ENCODE results near the gene TBATA.
A peak's percentile ranks its signal among the peaks of the same experiment; 100 is the strongest.

TBATA gene

DNA sequence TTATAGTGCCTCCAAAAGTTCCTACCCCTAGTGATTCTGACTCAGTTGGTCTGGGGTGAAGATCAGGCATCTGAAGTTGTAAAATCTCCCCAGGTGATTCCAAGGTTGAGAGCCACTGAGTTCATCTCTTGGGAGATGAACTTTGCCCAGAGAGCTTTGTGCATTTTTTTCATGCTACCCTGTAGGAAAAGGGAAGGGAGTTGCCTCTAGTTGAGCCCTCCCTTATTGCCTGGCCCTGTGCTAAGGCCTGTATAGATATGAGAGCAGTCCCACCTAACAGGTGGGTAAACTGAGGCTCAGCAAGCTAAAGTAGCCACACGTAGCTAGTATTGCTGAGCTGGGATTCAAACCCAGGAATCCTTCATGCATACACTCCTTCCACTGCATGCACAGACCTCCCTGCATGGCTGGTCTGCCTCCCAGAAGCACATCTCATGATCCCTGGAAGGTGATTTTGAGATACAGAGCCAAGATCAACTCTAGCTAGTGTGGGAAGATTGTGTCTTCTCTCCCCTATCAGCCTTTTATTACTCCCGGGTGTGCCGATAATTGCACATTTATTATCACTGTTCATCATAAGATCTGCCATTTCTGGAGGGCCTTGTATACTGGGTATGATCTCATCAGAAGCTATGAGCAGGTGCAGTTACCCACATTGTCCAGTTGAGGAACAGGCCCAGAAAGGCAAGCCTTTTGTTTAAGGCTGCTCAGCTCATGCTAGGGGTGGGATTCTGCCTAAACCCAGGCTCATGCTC is 47.0 kb downstream of the TBATA start:
- peaks cover 2% of the 10 kb centered on the region for H3K27me3 Mint-ChIP-seq
- no peaks in the 10 kb centered on the region for H3K36me3 Mint-ChIP-seq (ENCODE audit: low read depth)
- H3K4me3 Mint-ChIP-seq, result no peak overlapping the region
- DNase-seq (no peak), ATAC-seq (no peak)
- H3K4me1 Mint-ChIP-seq, result peaks cover 9% of the 10 kb centered on the region
- no peak overlapping the region for H3K27ac Mint-ChIP-seq
- H3K9me3 Mint-ChIP-seq, result no peaks in the 10 kb centered on the region

DNA sequence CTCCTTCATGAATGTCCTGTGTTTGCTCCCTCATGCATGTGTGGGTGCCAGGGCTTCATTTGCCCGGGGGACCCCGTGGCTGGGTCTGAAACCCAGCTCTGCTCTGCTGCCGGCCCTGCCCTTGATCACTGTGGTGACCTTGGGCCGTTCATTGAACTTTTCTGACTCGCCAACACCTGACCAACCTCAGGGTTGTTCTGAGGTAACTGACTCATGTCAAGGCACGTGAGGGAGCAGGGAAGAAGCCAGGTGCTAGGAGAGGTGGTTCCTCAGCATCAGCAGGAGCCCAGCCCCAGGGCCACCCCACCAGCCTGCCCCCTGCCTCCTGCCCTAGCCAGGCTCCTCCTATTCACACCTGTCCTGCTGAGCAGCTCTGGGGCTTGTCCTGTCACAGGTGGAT is 47.9 kb downstream of the TBATA start:
- Mint-ChIP-seq H3K9me3 (no peaks in the 10 kb centered on the region), H3K27me3 (peaks cover 2% of the 10 kb centered on the region), H3K36me3 (ENCODE audit: low read depth) (no peaks in the 10 kb centered on the region), H3K4me3 (no peak overlapping the region), H3K27ac (no peak overlapping the region), H3K4me1 (no peaks in the 10 kb centered on the region)
- DNase-seq, result no peak
- no peak for ATAC-seq

DNA sequence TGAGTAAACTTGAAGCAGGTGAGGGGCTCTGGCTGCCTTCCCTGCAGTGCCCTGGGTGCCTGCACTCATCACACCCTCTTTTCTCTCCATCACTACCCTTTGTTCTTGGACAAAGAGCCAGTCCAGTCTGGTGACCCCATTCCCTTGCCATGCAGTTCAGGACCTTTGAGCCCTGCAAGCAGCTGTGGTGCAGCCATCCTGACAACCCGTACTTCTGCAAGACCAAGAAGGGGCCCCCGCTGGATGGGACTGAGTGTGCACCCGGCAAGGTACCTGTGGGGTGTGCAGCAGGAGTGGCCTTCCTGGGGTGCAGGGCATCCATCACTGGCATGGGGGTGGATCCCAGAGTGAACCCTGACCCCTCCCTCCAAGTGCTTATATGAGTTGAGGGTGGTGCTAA is 48.7 kb downstream of the TBATA start:
- H3K4me3 Mint-ChIP-seq, result no peak overlapping the region
- no peak overlapping the region for H3K27ac Mint-ChIP-seq
- DNase-seq (no peak), ATAC-seq (no peak)
- H3K27me3 Mint-ChIP-seq, result peaks cover 2% of the 10 kb centered on the region
- no peaks in the 10 kb centered on the region for H3K9me3 Mint-ChIP-seq
- H3K36me3 Mint-ChIP-seq (ENCODE audit: low read depth), result no peaks in the 10 kb centered on the region
- H3K4me1 Mint-ChIP-seq, result no peaks in the 10 kb centered on the region

DNA sequence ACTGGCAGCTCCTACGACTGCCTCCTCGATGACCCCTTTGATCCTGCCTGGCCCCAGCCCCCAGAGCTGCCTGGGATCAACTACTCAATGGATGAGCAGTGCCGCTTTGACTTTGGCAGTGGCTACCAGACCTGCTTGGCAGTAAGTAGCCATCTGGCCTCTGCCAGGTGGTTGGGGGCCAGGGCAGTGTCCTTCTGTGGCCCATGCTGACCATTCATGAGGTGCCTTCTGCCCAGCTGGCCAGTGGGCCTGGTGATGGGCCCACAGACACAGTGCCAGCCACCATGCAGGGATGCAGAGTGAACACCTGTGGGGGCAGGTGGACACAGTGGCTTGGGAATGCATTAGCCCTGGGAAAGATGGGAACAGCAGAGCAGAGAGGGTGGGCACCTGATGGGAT is 50.0 kb downstream of the TBATA start:
- no peaks in the 10 kb centered on the region for H3K4me1 Mint-ChIP-seq
- H3K27ac Mint-ChIP-seq, result no peak overlapping the region
- H3K4me3 Mint-ChIP-seq, result no peak overlapping the region
- no peaks in the 10 kb centered on the region for H3K36me3 Mint-ChIP-seq (ENCODE audit: low read depth)
- ATAC-seq (no peak), DNase-seq (no peak)
- H3K27me3 Mint-ChIP-seq, result peaks cover 2% of the 10 kb centered on the region
- no peaks in the 10 kb centered on the region for H3K9me3 Mint-ChIP-seq

DNA sequence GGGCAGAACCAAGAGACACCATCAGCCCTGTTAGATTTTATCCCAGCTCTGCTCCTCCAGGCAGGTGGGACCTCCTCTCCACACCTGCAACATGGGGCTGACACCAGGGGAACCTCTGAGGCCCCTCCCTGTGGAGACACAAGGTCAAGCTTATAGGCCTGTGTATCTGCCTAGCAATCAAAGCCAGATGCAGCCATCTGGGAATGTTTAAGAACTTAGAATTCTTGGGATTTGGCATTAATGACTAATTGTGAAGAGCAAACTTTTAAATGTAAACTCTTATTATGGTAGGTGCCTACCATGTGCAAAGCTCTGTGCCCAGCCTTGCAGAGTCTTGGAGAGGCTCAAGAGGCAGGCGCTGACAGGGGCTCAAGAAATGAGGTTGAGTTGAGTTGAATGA is 52.1 kb downstream of the TBATA start:
- no peaks in the 10 kb centered on the region for H3K36me3 Mint-ChIP-seq (ENCODE audit: low read depth)
- H3K27me3 Mint-ChIP-seq, result peaks cover 2% of the 10 kb centered on the region
- H3K27ac Mint-ChIP-seq, result no peak overlapping the region
- H3K4me3 Mint-ChIP-seq, result no peak overlapping the region
- DNase-seq (no peak), ATAC-seq (no peak)
- no peaks in the 10 kb centered on the region for H3K9me3 Mint-ChIP-seq
- no peaks in the 10 kb centered on the region for H3K4me1 Mint-ChIP-seq

DNA sequence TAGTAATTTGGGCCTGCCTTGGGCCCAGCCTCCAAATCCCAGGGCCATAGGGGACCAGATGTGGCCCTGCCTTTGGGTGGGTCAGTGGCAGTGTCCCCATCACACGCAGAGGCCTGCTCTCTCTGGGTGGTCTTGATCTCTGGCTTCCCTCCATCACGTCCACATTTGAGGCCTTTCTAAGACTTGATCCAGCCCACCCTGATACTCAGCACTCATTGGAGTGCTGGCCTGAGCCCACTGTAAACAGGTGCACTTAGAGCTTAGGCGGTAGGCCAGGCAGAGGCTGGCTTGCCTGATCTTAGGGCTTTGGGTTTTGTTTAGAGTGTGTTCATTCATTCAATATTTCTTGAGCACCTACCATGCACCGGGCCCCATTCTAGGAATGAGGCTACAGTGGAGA is 52.6 kb downstream of the TBATA start:
- H3K4me1 Mint-ChIP-seq, result no peaks in the 10 kb centered on the region
- no peak overlapping the region for H3K27ac Mint-ChIP-seq
- no peaks in the 10 kb centered on the region for H3K36me3 Mint-ChIP-seq (ENCODE audit: low read depth)
- H3K4me3 Mint-ChIP-seq, result no peak overlapping the region
- no peak for ATAC-seq
- no peak for DNase-seq
- peaks cover 2% of the 10 kb centered on the region for H3K27me3 Mint-ChIP-seq
- H3K9me3 Mint-ChIP-seq, result no peaks in the 10 kb centered on the region

DNA sequence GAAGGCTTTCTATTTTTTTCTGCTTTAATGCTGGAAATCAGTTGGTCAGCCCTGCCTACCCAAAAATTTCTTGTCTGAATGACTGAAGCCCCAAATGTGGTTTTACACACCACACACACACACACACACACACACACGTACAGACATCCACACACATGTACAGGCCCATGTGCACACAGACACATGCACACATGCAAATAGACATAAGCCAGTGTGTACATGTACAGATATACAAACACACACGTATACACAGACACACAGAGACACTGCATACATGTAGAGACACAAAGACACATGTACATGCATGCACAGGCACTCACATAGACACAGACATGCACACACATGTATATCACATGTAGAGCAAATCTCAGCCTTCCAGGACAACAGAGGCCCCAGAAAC is 54.2 kb downstream of the TBATA start:
- ATAC-seq, result no peak
- H3K9me3 Mint-ChIP-seq, result no peaks in the 10 kb centered on the region
- no peaks in the 10 kb centered on the region for H3K36me3 Mint-ChIP-seq (ENCODE audit: low read depth)
- no peak overlapping the region for H3K27ac Mint-ChIP-seq
- H3K4me3 Mint-ChIP-seq, result no peak overlapping the region
- peaks cover under 1% of the 10 kb centered on the region for H3K27me3 Mint-ChIP-seq
- H3K4me1 Mint-ChIP-seq, result no peaks in the 10 kb centered on the region
- no peak for DNase-seq

DNA sequence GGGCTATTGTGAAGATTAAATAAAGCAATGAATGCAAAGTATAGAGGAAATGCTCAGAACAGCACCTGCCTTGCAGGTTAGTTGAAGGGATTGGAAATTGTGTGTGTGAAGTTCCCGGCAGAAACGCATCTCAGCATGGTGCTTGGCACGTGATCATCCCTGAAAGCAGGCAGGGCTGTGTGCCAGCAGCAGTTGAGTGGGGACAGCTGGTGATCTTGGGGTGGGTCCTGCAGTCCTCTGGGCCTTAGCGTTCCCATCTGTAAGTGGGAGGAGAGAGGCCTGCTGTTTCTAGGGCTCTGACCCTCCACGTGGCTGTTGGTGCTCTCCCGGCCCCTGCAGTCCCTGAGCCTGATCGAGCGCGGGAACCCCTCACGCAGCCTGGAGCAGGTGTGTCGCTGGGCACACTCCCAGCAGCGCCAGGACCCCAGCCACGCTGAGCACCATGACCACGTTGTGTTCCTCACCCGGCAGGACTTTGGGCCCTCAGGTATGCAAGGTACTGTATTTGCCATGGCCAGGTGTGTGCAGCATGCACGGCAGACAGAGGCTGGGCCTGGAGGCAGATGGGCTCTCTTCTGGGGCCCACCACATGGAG is 55.3 kb downstream of the TBATA start:
- no peak for ATAC-seq
- Mint-ChIP-seq H3K27ac (no peak overlapping the region), H3K4me1 (no peaks in the 10 kb centered on the region), H3K4me3 (no peak overlapping the region), H3K9me3 (no peaks in the 10 kb centered on the region), H3K27me3 (no peaks in the 10 kb centered on the region), H3K36me3 (ENCODE audit: low read depth) (no peaks in the 10 kb centered on the region)
- no peak for DNase-seq

DNA sequence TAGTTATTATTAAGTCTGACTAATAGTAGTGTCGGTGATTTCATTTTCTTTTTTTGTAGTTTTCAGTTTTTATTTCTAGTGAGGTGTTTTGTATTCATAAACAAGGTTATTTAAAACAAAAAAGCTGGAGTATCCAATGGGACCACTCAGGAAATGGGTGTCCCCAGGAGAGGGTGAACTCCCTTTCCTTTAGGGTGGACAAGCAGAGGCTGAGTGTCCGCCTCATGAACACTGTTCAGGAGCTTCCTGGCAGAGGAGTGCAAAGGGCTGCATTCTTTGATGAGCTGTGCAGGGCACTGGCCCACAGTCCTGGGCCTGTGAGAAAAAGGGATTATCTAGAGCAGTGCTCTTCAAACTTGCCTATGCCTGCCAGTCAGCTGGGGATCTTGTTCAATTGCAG is 56.8 kb downstream of the TBATA start:
- Mint-ChIP-seq H3K9me3 (no peaks in the 10 kb centered on the region), H3K27ac (no peak overlapping the region), H3K36me3 (ENCODE audit: low read depth) (no peaks in the 10 kb centered on the region), H3K4me3 (no peak overlapping the region), H3K4me1 (no peaks in the 10 kb centered on the region), H3K27me3 (no peaks in the 10 kb centered on the region)
- no peak for ATAC-seq
- no peak for DNase-seq

DNA sequence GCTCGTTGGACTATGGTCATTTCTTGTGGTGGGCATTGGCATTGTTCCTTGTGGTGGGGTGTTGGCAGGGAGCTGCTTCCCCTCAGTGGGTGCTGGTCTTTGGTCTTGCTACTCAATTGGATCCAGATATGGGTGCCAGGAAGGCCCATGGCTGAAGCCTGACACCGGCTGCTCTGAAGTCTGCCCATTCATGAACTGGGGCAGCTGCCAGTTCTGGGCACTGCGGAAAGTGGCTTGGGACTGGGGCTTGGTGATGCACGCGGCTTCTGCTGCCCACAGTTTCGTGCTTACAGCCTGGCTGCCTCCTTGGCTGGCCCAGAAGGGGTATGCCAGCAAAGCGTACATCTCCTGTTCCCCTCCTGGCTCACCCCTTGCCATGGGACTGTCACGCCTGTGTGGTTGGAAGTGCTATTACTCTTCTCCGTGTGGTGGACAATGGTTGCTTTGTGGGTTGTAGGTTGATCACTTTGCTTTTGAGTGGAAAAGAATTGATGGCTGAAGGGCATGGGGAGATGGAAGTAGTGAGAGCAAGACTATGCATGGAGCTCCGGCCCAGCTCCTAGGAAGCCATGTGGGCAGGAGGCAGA is 58.2 kb downstream of the TBATA start:
- ATAC-seq, result no peak
- Mint-ChIP-seq H3K27ac (no peak overlapping the region), H3K4me3 (no peak overlapping the region), H3K36me3 (ENCODE audit: low read depth) (no peaks in the 10 kb centered on the region), H3K9me3 (no peaks in the 10 kb centered on the region), H3K27me3 (no peaks in the 10 kb centered on the region), H3K4me1 (no peaks in the 10 kb centered on the region)
- no peak for DNase-seq

DNA sequence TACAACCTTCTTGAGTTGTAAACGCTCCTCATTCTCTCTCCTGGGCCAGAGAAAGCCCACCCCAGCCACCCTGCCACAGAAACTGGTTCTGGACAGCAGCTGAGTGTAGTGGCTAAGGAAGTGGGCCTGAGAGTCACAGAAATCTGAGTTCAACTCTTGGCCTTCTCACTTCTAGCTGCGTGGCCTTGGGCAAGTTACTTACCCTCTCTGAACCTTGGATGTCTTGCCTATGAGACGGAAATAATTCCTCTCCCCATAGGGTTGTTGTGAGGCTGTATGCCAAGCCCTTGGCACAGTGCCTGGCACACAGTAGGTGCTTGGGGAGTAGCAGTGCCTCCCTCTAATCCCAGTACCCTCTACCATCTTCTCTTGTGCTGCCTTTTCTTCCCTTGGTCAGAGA is 61.4 kb downstream of the TBATA start:
- no peaks in the 10 kb centered on the region for H3K27me3 Mint-ChIP-seq
- ATAC-seq (no peak), DNase-seq (no peak)
- no peaks in the 10 kb centered on the region for H3K36me3 Mint-ChIP-seq (ENCODE audit: low read depth)
- no peaks in the 10 kb centered on the region for H3K4me1 Mint-ChIP-seq
- H3K4me3 Mint-ChIP-seq, result no peak overlapping the region
- no peaks in the 10 kb centered on the region for H3K9me3 Mint-ChIP-seq
- no peak overlapping the region for H3K27ac Mint-ChIP-seq

DNA sequence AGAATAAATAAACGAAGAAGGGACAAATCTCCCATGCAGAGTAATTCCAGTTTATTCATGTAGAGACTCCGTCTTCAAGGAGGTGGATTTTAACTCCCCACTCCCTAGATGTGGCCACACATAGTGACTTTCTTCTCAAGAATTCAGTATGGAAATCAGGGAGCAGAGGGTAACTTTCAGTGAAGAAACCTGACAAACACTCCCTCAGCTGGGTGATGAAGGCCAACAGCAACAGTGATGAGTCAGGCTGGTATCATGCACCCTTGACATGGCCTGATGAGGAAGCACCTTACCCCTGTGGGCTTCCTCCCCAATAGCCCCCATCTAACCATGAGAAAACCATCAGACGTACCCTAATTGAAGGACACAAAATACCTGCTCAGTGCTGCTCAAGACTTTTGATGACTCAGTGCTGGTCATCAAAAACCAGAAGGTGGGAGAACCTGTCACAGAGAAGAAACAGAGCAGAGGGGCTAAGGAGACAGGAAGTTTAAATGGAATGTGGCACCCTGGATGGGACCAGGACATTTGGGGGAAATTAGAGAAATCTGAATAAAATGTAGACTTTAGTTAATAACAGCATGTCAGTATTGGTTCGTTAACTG is 62.3 kb downstream of the TBATA start:
- ATAC-seq (peak; percentile 37), DNase-seq (no peak)
- Mint-ChIP-seq H3K9me3 (no peaks in the 10 kb centered on the region), H3K27me3 (no peaks in the 10 kb centered on the region), H3K4me3 (no peak overlapping the region), H3K27ac (no peak overlapping the region), H3K4me1 (no peaks in the 10 kb centered on the region), H3K36me3 (ENCODE audit: low read depth) (no peaks in the 10 kb centered on the region)
